HG02870 (cell line): ENCODE data around the gene ARHGAP8.
"Not testable (repeated sequence)": the region's sequence is repeated elsewhere in the genome, so short reads cannot be mapped to it uniquely, and the experiment has no call there.

Source experiments
- ATAC-seq: cut with Tn5 transposase; IDR thresholded peaks from one replicate; pipeline ENCODE4 v1.9.1; 2021; ENCODE audit warnings: mild to moderate bottlenecking, moderate library complexity; ENCODE audit not compliant: unreplicated experiment

ARHGAP8 gene

DNA sequence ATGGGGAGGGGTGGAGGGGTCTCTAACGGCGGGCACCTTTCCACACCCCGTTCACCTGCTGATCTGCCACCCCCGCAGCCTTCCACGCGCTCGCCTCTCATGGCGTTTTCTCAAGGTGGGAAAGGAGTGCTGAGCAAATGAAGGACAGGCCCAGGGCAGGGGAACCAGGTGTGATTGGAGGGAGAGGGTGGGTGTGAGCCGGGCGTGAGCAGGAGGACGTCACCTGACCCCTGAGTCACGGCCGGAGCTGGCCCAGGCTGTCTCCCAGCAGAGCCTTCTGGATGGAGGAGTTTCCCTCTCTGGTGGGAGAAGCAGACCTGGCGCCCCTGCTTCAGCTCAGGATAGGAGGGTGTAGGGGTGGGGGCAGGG is 14.0 kb upstream of the ARHGAP8 start:
- no peak for ATAC-seq

- no peak for ATAC-seq
Measured at GRCh38 chr22:44739024-44739423, 13.4 kb upstream of the ARHGAP8 start.

GRCh38 chr22:44739666-44740065 is 12.7 kb upstream of the ARHGAP8 start:
- not testable (repeated sequence) for ATAC-seq

DNA sequence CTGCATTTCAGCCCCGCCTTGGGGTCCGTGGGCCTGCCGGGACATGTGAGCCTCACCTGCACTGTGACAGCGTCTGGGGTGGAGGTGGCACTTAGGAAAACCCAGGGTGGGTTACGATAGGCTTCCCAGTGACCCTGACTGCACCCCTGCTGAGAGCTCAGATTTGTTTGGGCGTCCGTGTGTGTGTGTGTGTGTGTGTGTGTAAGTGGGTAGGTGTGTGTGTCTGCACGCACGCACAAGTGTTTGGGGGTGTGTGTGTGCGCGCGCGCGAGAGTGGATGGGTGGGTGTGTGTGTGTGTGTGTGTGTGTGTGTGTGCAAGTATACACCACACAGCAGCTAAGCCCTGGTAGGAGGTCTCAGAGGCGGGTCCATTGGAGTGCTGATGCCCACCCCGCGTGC is 12.1 kb upstream of the ARHGAP8 start:
- ATAC-seq = no peak

GRCh38 chr22:44741929-44742328 is 10.4 kb upstream of the ARHGAP8 start:
- no peak for ATAC-seq

DNA sequence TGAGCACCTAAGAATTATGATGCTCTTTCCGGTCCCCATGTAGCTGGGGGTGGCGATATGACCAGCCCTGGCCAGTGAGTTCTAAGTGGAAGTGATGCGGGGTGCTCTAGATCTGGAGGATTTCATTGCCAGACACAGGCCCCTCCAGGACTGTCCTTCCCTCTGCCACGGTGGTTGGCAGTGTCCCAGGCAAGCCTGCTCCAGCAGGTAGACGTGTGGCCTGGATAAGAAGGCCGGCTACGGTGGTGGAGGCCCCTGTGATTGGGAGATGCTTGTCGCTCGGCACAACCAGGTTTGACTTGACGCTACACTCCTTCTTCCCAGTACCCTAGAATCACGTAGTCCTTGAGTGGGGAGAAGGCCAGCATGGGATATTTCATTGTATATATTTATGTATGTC is 9.1 kb upstream of the ARHGAP8 start:
- ATAC-seq = no peak

- ATAC-seq = no peak
Measured at GRCh38 chr22:44743804-44744211, 8.6 kb upstream of the ARHGAP8 start.

DNA sequence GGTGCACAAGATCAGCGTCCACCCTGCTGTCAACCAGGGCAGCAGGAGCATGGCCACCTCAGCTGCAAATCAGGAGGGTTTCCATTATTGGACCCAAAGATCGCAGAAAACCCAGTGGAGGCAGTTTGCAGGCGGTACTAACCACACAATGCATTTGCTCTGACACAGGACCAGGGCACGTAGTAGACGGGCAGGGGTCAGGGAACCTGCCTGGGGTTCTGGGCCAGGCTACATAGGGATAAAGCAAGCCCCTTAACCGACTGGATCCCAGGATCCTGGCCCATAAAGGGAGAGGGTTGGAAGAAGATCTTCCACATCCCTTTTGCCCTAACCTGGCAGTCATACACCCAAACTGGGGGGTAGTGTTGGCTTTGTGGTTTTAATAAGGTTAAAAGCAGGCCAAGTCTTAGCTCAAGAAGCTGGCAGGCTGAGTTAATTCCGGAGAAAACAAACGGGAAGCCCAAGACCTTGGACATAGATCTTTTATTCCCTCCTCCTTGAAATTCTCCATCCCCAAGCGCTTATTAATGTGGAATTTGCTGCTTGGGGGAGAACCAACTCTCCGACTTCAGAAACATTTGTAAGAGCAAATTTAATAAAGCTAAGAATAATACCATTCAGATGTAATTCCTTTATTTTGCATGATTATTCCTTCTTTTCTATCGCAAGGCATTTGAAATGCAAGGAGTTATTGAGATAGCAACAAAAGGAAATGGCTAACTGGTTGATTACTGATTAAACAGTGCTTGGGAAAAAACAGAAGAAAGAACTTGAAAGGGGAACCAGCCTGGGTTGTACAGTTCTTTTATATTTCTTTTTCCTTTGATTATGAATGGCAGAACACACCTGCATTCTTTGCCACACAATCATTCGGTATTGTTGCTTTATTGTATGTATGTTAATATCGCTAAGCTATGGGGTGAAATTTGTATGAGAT is 6.3 kb upstream of the ARHGAP8 start:
- ATAC-seq = no peak

DNA sequence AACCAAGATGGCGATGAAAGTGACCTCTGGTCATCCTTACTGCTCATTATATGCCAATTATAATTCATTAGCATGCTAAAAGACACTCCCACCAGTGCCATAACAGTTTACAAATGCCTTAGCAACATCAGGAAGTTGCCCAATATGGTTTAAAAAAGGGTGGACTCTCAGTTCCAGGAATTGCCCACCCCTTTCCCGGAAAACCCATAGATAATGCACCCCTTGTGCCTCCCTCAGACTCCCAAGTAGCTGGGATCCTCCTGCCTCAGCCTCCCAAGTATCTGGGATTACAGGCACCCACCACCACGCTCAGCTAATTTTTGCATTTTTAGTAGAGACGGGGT is 4.6 kb upstream of the ARHGAP8 start:
- ATAC-seq = not testable (repeated sequence)

DNA sequence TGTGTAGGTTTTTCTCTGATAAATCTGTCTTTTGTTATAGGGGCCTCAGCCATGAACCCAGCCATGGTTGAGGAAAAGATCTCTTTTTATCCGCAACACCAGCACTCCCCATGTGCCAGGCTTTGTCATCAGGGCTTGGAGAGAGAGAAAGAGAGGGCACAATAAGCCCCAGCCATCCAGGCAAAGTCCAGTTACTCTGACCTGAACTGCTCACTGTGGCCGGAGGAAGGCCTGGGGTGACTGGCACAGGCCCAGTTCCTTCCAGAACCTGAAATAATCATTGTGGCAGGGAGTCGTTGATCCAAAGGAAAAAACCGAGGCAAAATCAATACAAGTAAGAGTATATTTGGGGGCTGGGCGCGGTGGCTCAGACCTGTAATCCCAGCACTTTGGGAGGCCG is 3.9 kb upstream of the ARHGAP8 start:
- ATAC-seq = no peak

DNA sequence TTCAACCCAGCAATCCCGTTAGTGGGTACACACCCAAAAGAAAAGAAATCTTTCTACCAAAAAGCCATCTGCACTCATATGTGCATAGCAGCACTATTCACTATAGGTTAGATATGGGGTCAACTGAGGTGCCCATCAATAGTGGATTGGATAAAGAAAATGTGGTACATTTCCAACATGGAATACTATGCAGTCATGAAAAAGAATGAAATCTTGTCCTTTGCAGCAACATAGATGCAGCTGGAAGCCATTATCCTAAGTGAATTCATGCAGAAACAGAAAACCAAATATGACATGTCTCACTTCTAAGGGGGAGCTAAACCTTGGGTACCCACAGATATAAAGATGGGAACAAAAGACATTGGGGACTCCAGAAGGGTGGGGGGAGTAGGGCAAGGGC is 1.9 kb upstream of the ARHGAP8 start:
- no peak for ATAC-seq

DNA sequence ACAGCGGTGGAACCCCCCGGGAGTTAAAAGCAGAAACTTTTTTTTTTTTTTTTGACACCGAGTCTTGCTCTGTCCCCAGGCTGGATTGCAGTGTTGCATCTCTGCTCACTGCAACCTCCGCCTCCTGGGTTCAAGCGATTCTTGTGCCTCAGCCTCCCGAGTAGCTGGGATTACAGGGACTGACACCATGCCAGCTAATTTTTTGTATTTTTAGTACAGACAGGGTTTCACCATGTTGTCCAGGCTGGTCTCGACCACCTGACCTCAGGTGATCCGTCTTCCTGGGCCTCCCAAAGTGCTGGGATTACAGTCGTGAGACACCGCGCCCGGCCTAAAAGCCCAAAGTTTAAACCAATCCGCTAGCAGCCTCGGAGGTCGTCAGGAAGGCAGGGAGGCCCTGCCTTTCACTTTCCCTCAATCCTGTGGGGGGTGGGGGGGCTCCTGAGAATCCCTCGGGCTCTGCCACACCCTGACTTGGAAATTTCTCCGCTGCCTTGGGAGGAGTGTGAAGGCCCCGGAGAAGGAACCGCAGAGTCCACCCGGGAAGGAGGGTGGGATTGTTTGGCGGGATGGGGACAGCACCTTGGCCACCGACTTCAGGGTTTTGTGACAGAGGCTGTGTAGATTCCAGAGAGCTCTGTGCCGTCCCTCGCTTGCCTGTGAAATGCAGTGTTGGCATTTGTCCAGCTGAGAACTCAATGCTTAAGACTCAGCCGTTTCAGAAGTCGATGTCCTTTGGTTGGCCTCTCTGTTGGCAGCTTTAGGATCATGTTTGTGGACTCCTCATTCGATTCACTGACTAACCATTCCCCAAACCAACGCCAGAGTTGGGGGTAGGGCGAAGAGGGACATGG is 1.0 kb downstream of the ARHGAP8 start:
- no peak for ATAC-seq

DNA sequence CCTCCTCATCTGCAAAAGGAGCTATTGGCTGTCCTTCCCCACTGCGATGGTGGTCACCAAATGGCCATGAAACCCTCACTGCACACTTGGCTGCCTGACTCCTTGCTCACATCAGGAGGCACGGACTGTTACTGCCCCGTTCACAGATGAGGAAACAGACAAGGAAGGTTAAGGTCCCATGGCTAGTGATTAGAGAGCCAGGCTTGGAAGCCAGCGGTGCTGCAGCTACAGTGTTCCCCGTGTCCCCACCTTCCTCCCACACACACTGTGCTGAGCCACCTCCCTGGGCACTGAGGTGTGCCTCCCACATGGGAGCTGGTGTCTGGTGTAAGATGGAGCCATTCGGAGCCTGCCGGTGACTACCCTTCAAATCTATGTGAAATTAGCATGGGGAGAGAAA is 2.6 kb downstream of the ARHGAP8 start:
- ATAC-seq = no peak

DNA sequence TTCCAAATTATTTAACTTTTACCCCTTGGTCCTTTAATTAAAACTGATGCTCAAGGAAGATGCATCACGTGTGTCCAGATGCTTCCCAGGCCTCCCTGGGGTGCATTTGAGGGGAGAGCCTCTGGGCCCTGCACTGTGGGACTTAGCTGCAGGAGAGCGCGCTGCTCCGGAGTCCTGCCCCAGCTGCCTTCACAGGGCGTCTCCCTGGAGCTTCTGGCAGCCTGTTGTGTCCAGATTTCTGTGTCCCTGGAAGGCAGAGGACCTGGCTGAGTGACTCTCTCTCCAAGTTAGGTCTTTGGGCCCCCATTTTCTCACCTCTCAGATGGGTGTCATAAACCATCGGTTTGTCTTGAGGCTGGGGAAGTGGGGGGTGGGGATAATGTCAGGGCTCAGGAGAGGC is 3.0 kb downstream of the ARHGAP8 start:
- no peak for ATAC-seq

GRCh38 chr22:44755956-44756361 is 3.6 kb downstream of the ARHGAP8 start:
- no peak for ATAC-seq

DNA sequence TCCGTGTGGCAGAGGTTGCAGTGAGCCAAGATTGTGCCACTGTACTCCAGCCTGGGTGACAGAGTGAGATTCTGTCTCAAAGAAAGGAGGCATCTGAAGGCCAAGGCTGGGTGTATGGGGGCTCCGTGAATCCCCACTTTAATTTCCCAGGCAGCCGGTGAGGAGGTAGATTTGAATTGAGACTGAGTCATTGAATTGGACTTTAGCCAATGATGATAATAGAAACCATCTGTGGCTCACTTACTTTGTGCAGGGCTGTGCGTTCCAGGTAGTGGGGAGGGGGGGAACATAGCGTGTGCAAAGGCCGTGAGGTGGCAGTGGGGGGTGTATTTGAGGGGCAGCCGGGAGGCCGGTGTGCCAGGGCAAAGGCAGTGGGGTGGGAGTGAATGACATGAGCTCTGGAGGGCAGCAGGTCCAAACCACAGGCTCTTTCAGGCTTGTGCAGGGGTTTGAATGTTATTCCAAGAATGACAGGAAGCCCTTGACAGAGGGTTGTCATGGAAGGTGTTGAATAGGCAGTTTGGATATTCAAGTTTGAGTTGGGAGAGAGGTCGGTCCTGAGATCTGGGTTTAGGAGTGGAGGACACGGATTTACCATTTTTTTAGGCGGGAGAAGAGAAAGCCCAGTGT is 6.1 kb downstream of the ARHGAP8 start:
- ATAC-seq = no peak

DNA sequence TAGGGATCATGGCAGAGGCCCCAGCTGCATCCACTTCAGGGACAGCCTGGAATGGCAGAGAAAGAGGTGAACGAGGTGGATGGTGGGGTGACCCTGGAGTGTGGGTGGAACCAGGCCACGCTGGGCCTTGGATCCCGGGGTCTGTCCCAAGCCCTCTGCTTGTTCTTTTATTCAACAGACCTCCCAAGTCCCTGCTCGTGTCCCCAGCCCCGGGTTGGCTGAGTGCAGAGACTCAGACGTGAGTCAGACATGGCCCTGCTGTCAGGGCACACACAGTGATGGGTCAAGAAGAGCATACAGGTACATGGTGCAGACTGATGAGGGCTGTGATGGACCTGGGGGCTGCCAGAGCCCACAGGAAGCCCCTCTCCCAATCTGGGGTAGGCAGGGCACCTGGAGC is 6.6 kb downstream of the ARHGAP8 start:
- ATAC-seq = no peak

GRCh38 chr22:44759430-44760310 is 7.3 kb downstream of the ARHGAP8 start:
- no peak for ATAC-seq

DNA sequence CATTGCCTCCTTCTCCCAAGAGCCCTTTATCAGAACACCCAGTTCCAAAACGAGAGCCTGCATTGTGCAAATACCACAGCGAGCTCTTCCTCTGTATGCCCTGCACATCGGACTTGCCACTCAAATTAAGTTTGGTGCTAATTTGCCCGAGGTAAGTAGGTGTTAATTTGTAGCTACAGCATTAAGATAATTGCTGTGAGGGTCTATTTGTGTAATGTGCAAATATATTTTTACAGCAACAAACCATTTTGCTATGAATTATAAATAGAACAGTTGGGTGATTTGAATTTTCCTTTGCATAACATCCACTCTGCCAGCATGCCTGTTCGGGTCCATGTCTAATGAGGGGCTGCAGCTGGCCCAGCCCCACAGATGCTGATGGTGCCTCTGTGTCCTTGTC is 8.1 kb downstream of the ARHGAP8 start:
- ATAC-seq = no peak

- no peak for ATAC-seq
Measured at GRCh38 chr22:44761025-44761424, 8.7 kb downstream of the ARHGAP8 start.

DNA sequence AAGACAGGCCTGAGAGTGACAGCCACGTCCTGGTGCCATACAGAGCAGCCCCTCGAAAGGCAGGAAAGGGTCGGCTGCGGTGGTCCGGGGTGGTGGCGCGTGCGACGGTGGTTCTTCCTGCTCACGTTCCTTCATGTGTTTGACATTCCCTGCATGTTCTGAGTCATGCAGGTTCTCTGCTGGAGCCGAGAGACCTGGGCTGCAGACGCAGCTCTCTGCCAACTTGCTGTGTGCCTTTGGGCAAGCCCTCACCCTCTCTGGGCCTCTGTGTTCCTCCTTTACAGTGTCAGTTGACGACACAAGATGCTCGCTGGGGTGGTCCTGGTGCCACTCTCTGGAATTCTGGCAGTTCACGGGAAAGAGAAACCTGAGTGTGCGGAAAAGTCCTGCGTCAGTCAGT is 12.0 kb downstream of the ARHGAP8 start:
- no peak for ATAC-seq
